SK-N-SH (cell line): ENCODE data around the gene PNO1.

Source experiments
- NFIC ChIP-seq: IDR thresholded peaks from 2 replicates; pipeline ENCODE4 v1.4.0; 2012; ENCODE audit warnings: borderline replicate concordance
- NRF1 ChIP-seq: IDR thresholded peaks from 2 replicates; pipeline ENCODE4 v1.6.1; 2012; ENCODE audit warnings: low read depth, mild to moderate bottlenecking, low read length
- RAD21 ChIP-seq: IDR thresholded peaks from 2 replicates; pipeline ENCODE4 v1.6.1; 2012; ENCODE audit warnings: mild to moderate bottlenecking, low read length
- SMC3 ChIP-seq: IDR thresholded peaks from 2 replicates; pipeline ENCODE4 v1.6.1; 2012; ENCODE audit warnings: low read depth, low read length, improper control_type of control experiment
- TAF1 ChIP-seq: IDR thresholded peaks from 2 replicates; pipeline ENCODE4 v1.6.1; 2012; ENCODE audit warnings: low read depth, mild to moderate bottlenecking, low read length, moderate library complexity, borderline replicate concordance
- TCF12 ChIP-seq: IDR thresholded peaks from 2 replicates; pipeline ENCODE4 v1.4.0; 2012
- TF ChIP-seq, protein P1 (sequence below): IDR thresholded peaks from 2 replicates; pipeline ENCODE4 v1.4.0; 2012; ENCODE audit warnings: low read depth, borderline replicate concordance
- TF ChIP-seq, protein P2 (sequence below): fragments of 200-600 bp; sonication (generic); IDR thresholded peaks from 2 replicates; pipeline ENCODE4 v1.6.1; 2017; ENCODE audit warnings: antibody characterized with exemption, mild to moderate bottlenecking, moderate library complexity

DNA sequence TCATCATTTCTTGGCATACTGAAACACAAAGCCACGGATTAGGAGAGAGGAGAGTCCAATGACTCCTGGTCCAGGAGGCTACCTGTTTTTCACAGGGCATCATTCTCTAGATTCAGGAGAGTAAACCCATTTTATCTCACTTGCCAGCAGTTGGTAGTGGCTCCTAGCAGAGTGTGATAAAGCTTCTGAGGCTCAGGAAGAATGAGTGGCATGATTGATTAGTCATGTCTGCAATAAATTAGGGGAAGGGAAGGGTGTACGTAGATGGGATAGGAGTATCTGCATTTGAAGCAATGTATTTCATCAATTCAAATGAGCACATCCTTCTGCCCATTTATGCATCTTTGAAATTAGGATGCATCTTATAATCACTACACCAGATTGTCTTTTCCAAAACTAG is 31.1 kb upstream of the PNO1 start:
- TF ChIP-seq, protein P1, sequence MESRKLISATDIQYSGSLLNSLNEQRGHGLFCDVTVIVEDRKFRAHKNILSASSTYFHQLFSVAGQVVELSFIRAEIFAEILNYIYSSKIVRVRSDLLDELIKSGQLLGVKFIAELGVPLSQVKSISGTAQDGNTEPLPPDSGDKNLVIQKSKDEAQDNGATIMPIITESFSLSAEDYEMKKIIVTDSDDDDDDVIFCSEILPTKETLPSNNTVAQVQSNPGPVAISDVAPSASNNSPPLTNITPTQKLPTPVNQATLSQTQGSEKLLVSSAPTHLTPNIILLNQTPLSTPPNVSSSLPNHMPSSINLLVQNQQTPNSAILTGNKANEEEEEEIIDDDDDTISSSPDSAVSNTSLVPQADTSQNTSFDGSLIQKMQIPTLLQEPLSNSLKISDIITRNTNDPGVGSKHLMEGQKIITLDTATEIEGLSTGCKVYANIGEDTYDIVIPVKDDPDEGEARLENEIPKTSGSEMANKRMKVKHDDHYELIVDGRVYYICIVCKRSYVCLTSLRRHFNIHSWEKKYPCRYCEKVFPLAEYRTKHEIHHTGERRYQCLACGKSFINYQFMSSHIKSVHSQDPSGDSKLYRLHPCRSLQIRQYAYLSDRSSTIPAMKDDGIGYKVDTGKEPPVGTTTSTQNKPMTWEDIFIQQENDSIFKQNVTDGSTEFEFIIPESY: no peak
- TF ChIP-seq, protein P2, sequence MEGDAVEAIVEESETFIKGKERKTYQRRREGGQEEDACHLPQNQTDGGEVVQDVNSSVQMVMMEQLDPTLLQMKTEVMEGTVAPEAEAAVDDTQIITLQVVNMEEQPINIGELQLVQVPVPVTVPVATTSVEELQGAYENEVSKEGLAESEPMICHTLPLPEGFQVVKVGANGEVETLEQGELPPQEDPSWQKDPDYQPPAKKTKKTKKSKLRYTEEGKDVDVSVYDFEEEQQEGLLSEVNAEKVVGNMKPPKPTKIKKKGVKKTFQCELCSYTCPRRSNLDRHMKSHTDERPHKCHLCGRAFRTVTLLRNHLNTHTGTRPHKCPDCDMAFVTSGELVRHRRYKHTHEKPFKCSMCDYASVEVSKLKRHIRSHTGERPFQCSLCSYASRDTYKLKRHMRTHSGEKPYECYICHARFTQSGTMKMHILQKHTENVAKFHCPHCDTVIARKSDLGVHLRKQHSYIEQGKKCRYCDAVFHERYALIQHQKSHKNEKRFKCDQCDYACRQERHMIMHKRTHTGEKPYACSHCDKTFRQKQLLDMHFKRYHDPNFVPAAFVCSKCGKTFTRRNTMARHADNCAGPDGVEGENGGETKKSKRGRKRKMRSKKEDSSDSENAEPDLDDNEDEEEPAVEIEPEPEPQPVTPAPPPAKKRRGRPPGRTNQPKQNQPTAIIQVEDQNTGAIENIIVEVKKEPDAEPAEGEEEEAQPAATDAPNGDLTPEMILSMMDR: no peak
- TF ChIP-seq NFIC (no peak), TAF1 (no peak), RAD21 (no peak), TCF12 (no peak), SMC3 (no peak), NRF1 (no peak)
